GM23338 (cell line): ENCODE data around the gene RFPL2.

ENCODE experiments used
- CREB1 ChIP-seq: fragments of 250-450 bp; sonication (Bioruptor Pico); IDR thresholded peaks from 2 replicates; pipeline ENCODE4 v1.5.0; 2020; ENCODE audit warnings: low read depth, mild to moderate bottlenecking, moderate library complexity
- EZH2 ChIP-seq: fragments of 200-600 bp; sonication (generic); IDR thresholded peaks from one replicate; pipeline ENCODE4 v1.8.0; 2017; ENCODE audit warnings: antibody characterized with exemption, mild to moderate bottlenecking, low read depth; ENCODE audit not compliant: unreplicated experiment
- EZH2phosphoT487 ChIP-seq: fragments of 200-600 bp; sonication (generic); IDR thresholded peaks from one replicate; pipeline ENCODE4 v1.8.1; 2018; ENCODE audit warnings: antibody characterized with exemption; ENCODE audit not compliant: unreplicated experiment
- JUNB ChIP-seq: IDR thresholded peaks from one replicate; pipeline ENCODE4 v1.6.1; 2016; ENCODE audit warnings: antibody characterized with exemption; ENCODE audit not compliant: unreplicated experiment
- NANOG ChIP-seq: IDR thresholded peaks from 2 replicates; pipeline ENCODE4 v1.6.1; 2016; ENCODE audit warnings: antibody characterized with exemption, borderline replicate concordance
- POLR2AphosphoS5 ChIP-seq: IDR thresholded peaks from 2 replicates; pipeline ENCODE4 v1.6.1; 2016; ENCODE audit warnings: antibody characterized with exemption, low read depth
- STAT1 ChIP-seq: IDR thresholded peaks from one replicate; pipeline ENCODE4 v1.6.1; 2016; ENCODE audit warnings: antibody characterized with exemption; ENCODE audit not compliant: unreplicated experiment
- ZNF114 ChIP-seq: fragments of 250-450 bp; sonication (Bioruptor Pico); IDR thresholded peaks from 2 replicates; pipeline ENCODE4 v1.5.0; 2020; ENCODE audit warnings: mild to moderate bottlenecking, moderate library complexity
- ZNF331 ChIP-seq: fragments of 250-450 bp; sonication (Bioruptor Pico); IDR thresholded peaks from 2 replicates; pipeline ENCODE4 v1.5.0; 2020; ENCODE audit warnings: low read depth, mild to moderate bottlenecking, moderate library complexity
- TF ChIP-seq, protein P1 (sequence below), 2 experiments: fragments of 200-600 bp in 1 of 2; sonication (generic) in 1 of 2; conservative IDR thresholded peaks; 2 replicates each; pipeline versions ENCODE4 v1.5.1 to v1.6.1; 2016 to 2017; ENCODE audit warnings: antibody characterized with exemption in 2 of 2, low read depth in 2 of 2, mild to moderate bottlenecking in 2 of 2, moderate library complexity in 1 of 2
- TF ChIP-seq, protein P2 (sequence below): IDR thresholded peaks from one replicate; pipeline ENCODE4 v1.6.1; 2018; ENCODE audit warnings: antibody characterized with exemption; ENCODE audit not compliant: unreplicated experiment
- TF ChIP-seq, protein P3 (sequence below): IDR thresholded peaks from 2 replicates; pipeline ENCODE4 v1.6.1; 2016; ENCODE audit warnings: antibody characterized with exemption
- TF ChIP-seq, protein P4 (sequence below): fragments of 250-450 bp; sonication (Bioruptor Pico); IDR thresholded peaks from 2 replicates; pipeline ENCODE4 v1.5.0; 2020; ENCODE audit warnings: mild to moderate bottlenecking, moderate library complexity

DNA sequence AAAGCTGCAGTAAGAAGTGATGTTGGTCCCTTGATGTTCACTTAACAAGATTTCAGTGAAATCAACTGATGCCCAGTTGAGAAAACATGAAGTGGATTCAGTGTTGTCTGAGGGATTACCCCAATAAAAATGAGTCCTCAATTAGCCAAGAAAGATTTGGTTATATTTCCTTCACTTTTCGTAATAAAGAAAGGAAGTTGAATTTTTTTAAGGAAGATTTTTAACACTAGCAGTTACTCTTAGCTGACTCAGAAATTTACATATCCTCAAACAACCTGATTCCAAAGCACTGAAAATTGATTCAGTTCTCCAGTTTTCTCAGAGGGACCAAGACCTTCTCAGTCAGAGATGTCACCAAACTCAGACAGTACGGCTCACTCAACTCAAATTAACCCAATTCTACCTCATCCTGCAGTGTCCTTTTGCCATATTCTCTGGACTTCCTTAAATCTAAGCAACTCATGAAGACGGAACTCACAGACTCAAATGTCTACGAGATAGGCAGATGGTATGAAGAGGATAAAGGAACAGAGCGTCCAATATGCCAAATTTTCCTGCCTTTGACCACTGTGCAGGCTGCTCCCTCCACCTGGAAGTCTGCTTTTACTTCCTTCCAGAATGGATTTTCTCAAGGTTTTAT is 27.4 kb upstream of the RFPL2 start:
- no peak for TF ChIP-seq EZH2
- TF ChIP-seq STAT1, result no peak
- TF ChIP-seq POLR2AphosphoS5, result no peak
- TF ChIP-seq CREB1 (CRISPR knock-in tag), result no peak
- TF ChIP-seq, protein P1, sequence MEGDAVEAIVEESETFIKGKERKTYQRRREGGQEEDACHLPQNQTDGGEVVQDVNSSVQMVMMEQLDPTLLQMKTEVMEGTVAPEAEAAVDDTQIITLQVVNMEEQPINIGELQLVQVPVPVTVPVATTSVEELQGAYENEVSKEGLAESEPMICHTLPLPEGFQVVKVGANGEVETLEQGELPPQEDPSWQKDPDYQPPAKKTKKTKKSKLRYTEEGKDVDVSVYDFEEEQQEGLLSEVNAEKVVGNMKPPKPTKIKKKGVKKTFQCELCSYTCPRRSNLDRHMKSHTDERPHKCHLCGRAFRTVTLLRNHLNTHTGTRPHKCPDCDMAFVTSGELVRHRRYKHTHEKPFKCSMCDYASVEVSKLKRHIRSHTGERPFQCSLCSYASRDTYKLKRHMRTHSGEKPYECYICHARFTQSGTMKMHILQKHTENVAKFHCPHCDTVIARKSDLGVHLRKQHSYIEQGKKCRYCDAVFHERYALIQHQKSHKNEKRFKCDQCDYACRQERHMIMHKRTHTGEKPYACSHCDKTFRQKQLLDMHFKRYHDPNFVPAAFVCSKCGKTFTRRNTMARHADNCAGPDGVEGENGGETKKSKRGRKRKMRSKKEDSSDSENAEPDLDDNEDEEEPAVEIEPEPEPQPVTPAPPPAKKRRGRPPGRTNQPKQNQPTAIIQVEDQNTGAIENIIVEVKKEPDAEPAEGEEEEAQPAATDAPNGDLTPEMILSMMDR (conservative IDR thresholded peaks at IDR 0.05; ENCODE audit: low read depth in 2 of 2), result no peak
- TF ChIP-seq, protein P2, sequence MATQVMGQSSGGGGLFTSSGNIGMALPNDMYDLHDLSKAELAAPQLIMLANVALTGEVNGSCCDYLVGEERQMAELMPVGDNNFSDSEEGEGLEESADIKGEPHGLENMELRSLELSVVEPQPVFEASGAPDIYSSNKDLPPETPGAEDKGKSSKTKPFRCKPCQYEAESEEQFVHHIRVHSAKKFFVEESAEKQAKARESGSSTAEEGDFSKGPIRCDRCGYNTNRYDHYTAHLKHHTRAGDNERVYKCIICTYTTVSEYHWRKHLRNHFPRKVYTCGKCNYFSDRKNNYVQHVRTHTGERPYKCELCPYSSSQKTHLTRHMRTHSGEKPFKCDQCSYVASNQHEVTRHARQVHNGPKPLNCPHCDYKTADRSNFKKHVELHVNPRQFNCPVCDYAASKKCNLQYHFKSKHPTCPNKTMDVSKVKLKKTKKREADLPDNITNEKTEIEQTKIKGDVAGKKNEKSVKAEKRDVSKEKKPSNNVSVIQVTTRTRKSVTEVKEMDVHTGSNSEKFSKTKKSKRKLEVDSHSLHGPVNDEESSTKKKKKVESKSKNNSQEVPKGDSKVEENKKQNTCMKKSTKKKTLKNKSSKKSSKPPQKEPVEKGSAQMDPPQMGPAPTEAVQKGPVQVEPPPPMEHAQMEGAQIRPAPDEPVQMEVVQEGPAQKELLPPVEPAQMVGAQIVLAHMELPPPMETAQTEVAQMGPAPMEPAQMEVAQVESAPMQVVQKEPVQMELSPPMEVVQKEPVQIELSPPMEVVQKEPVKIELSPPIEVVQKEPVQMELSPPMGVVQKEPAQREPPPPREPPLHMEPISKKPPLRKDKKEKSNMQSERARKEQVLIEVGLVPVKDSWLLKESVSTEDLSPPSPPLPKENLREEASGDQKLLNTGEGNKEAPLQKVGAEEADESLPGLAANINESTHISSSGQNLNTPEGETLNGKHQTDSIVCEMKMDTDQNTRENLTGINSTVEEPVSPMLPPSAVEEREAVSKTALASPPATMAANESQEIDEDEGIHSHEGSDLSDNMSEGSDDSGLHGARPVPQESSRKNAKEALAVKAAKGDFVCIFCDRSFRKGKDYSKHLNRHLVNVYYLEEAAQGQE, result no peak
- TF ChIP-seq NANOG, result no peak
- no peak for TF ChIP-seq EZH2phosphoT487
- TF ChIP-seq ZNF331 (CRISPR knock-in tag), result no peak
- no peak for TF ChIP-seq JUNB
- TF ChIP-seq, protein P3, sequence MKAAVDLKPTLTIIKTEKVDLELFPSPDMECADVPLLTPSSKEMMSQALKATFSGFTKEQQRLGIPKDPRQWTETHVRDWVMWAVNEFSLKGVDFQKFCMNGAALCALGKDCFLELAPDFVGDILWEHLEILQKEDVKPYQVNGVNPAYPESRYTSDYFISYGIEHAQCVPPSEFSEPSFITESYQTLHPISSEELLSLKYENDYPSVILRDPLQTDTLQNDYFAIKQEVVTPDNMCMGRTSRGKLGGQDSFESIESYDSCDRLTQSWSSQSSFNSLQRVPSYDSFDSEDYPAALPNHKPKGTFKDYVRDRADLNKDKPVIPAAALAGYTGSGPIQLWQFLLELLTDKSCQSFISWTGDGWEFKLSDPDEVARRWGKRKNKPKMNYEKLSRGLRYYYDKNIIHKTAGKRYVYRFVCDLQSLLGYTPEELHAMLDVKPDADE, result no peak
- TF ChIP-seq ZNF114 (CRISPR knock-in tag), result no peak
- TF ChIP-seq, protein P4, sequence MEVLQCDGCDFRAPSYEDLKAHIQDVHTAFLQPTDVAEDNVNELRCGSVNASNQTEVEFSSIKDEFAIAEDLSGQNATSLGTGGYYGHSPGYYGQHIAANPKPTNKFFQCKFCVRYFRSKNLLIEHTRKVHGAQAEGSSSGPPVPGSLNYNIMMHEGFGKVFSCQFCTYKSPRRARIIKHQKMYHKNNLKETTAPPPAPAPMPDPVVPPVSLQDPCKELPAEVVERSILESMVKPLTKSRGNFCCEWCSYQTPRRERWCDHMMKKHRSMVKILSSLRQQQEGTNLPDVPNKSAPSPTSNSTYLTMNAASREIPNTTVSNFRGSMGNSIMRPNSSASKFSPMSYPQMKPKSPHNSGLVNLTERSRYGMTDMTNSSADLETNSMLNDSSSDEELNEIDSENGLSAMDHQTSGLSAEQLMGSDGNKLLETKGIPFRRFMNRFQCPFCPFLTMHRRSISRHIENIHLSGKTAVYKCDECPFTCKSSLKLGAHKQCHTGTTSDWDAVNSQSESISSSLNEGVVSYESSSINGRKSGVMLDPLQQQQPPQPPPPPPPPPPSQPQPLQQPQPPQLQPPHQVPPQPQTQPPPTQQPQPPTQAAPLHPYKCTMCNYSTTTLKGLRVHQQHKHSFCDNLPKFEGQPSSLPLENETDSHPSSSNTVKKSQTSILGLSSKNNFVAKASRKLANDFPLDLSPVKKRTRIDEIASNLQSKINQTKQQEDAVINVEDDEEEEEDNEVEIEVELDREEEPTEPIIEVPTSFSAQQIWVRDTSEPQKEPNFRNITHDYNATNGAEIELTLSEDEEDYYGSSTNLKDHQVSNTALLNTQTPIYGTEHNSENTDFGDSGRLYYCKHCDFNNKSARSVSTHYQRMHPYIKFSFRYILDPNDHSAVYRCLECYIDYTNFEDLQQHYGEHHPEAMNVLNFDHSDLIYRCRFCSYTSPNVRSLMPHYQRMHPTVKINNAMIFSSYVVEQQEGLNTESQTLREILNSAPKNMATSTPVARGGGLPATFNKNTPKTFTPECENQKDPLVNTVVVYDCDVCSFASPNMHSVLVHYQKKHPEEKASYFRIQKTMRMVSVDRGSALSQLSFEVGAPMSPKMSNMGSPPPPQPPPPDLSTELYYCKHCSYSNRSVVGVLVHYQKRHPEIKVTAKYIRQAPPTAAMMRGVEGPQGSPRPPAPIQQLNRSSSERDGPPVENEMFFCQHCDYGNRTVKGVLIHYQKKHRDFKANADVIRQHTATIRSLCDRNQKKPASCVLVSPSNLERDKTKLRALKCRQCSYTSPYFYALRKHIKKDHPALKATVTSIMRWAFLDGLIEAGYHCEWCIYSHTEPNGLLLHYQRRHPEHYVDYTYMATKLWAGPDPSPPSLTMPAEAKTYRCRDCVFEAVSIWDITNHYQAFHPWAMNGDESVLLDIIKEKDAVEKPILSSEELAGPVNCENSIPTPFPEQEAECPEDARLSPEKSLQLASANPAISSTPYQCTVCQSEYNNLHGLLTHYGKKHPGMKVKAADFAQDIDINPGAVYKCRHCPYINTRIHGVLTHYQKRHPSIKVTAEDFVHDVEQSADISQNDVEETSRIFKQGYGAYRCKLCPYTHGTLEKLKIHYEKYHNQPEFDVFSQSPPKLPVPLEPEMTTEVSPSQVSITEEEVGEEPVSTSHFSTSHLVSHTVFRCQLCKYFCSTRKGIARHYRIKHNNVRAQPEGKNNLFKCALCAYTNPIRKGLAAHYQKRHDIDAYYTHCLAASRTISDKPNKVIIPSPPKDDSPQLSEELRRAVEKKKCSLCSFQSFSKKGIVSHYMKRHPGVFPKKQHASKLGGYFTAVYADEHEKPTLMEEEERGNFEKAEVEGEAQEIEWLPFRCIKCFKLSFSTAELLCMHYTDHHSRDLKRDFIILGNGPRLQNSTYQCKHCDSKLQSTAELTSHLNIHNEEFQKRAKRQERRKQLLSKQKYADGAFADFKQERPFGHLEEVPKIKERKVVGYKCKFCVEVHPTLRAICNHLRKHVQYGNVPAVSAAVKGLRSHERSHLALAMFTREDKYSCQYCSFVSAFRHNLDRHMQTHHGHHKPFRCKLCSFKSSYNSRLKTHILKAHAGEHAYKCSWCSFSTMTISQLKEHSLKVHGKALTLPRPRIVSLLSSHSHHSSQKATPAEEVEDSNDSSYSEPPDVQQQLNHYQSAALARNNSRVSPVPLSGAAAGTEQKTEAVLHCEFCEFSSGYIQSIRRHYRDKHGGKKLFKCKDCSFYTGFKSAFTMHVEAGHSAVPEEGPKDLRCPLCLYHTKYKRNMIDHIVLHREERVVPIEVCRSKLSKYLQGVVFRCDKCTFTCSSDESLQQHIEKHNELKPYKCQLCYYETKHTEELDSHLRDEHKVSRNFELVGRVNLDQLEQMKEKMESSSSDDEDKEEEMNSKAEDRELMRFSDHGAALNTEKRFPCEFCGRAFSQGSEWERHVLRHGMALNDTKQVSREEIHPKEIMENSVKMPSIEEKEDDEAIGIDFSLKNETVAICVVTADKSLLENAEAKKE, result no peak
